CD4-positive, alpha-beta T cell (primary cell): ENCODE results near the gene SSTR4. TPM values are rescaled to one million over a fixed set of nuclear protein-coding genes. Genes with fewer than 3 reads are reported as not detected.
A peak's percentile ranks its signal among the peaks of the same experiment; 100 is the strongest.

Experiments used
- ATAC-seq: fragments of 200-7000 bp; cut with Tn5 transposase; one replicate; pipeline ENCODE4 v1.10.0; 2022; ENCODE audit warnings: mild to moderate bottlenecking; ENCODE audit not compliant: poor library complexity
- CTCF ChIA-PET: fragments of 350-600 bp; sonication (Branson Sonifier 250); formaldehyde crosslinking; loops from one replicate; lab custom pipeline; 2021; ENCODE audit warnings: antibody characterized with exemption, inconsistent platforms; lab: Charles Lee
- POLR2A ChIA-PET: fragments of 350-600 bp; sonication (Branson Sonifier 250); formaldehyde crosslinking; loops from one replicate; lab custom pipeline; 2021; ENCODE audit warnings: antibody characterized with exemption, inconsistent platforms; lab: Charles Lee
- DNase-seq, 14 experiments: peaks; one replicate each; pipeline ENCODE4 v3.0.0-alpha.2; 2013 to 2020; ENCODE audit warnings: mixed read lengths in 2 of 14
- H3K27ac ChIP-seq, 2 donors: one replicate each; pipeline versions ENCODE4 v1.5.1 to v1.7.0; 2013; ENCODE audit warnings: low read length in 2 of 2, low read depth in 1 of 2, mild to moderate bottlenecking in 1 of 2
- H3K27me3 ChIP-seq, 2 experiments: 1 replicate in 1 of 2; 2 replicates in 1 of 2; pipeline versions ENCODE4 v1.6.1 to v1.7.0; 2013; ENCODE audit warnings: low read length in 2 of 2, control low read depth in 1 of 2, mild to moderate bottlenecking in 1 of 2, moderate library complexity in 1 of 2; ENCODE audit not compliant: insufficient read depth in 2 of 2, control insufficient read depth in 1 of 2
- H3K36me3 ChIP-seq: one replicate; pipeline ENCODE4 v1.6.1; 2013; ENCODE audit warnings: low read length, control low read depth; ENCODE audit not compliant: insufficient read depth
- H3K4me1 ChIP-seq: one replicate; pipeline ENCODE4 v1.6.1; 2013; ENCODE audit warnings: low read length, control low read depth; ENCODE audit not compliant: insufficient read depth
- H3K4me3 ChIP-seq: one replicate; pipeline ENCODE4 v1.5.1; 2013; ENCODE audit warnings: mild to moderate bottlenecking, low read length, moderate library complexity
- H3K9me3 ChIP-seq, 2 experiments: 1 replicate in 1 of 2; 2 replicates in 1 of 2; pipeline versions ENCODE4 v1.6.1 to v1.7.0; 2013; ENCODE audit warnings: low read length in 2 of 2, mild to moderate bottlenecking in 2 of 2, control low read depth in 1 of 2, moderate library complexity in 1 of 2; ENCODE audit not compliant: control insufficient read depth in 1 of 2, insufficient read depth in 1 of 2
- H3K27ac Mint-ChIP-seq: one replicate; pipeline ENCODE4 v1.8.0; 2020; ENCODE audit warnings: mixed read lengths
- H3K27me3 Mint-ChIP-seq: one replicate; pipeline ENCODE4 v1.8.0; 2021; ENCODE audit warnings: mixed read lengths
- H3K36me3 Mint-ChIP-seq: one replicate; pipeline ENCODE4 v1.8.0; 2021; ENCODE audit warnings: low read depth, mixed read lengths
- H3K4me1 Mint-ChIP-seq: one replicate; pipeline ENCODE4 v1.8.0; 2021; ENCODE audit warnings: low read depth, mixed read lengths
- H3K4me3 Mint-ChIP-seq: one replicate; pipeline ENCODE4 v1.8.0; 2020; ENCODE audit warnings: mild to moderate bottlenecking, mixed read lengths
- H3K9me3 Mint-ChIP-seq: one replicate; pipeline ENCODE4 v1.8.0; 2020; ENCODE audit warnings: mixed read lengths
- CTCF ChIP-seq: fragments of 200-600 bp; IDR thresholded peaks from one replicate; pipeline ENCODE4 v1.8.0; 2022; ENCODE audit warnings: antibody characterized with exemption, mild to moderate bottlenecking
- intact Hi-C, 2 experiments: fragments of 100-400 bp; cut with DNase I in 1 of 2; cut with micrococcal nuclease in 1 of 2; formaldehyde crosslinking; loops; one replicate each; pipeline versions ENCODE4 v1.15.1 to v1.9.0; 2023 to 2025; cut with DNase I, micrococcal nuclease
- total RNA-seq, 174 experiments: library from RNA in 2 of 174; stranded (reverse) in 2 of 174; gene quantifications; one replicate each; pipeline ENCODE4 v1.2.3 and lab custom pipeline; 2021 to 2026

The SSTR4 gene
- total RNA-seq, 2 experiments from 2014 or later, result not detected

- no peak overlapping the region for H3K27ac Mint-ChIP-seq
- H3K4me3 Mint-ChIP-seq, result no peak overlapping the region
- no peaks in the 10 kb centered on the region for H3K4me1 ChIP-seq
- no peak overlapping the region for H3K4me3 ChIP-seq
- no peak for DNase-seq
- H3K36me3 Mint-ChIP-seq, result no peaks in the 10 kb centered on the region
- no peak overlapping the region for H3K27ac ChIP-seq
- no peak for ATAC-seq
- H3K9me3 ChIP-seq, result peaks cover 0 to 5% of the 10 kb centered on the region in 2 experiments
- CTCF ChIA-PET, result no interaction called here
- no peaks in the 10 kb centered on the region for H3K27me3 ChIP-seq
- H3K27me3 Mint-ChIP-seq, result no peaks in the 10 kb centered on the region
- intact Hi-C loops, result no loop called here
- H3K4me1 Mint-ChIP-seq, result no peaks in the 10 kb centered on the region
- POLR2A ChIA-PET, result no interaction called here
- H3K9me3 Mint-ChIP-seq, result no peaks in the 10 kb centered on the region
- TF ChIP-seq CTCF, result no peak
- no peaks in the 10 kb centered on the region for H3K36me3 ChIP-seq
Measured at GRCh38 chr20:23021541-23021940, 13.6 kb upstream of the SSTR4 start.

- ChIA-PET CTCF (no interaction called here), POLR2A (no interaction called here)
- Mint-ChIP-seq H3K4me3 (no peak overlapping the region), H3K9me3 (no peaks in the 10 kb centered on the region), H3K27me3 (no peaks in the 10 kb centered on the region), H3K36me3 (no peaks in the 10 kb centered on the region), H3K4me1 (no peaks in the 10 kb centered on the region), H3K27ac (no peak overlapping the region)
- Histone ChIP-seq H3K27me3 (no peaks in the 10 kb centered on the region), H3K9me3 (peaks cover 0 to 5% of the 10 kb centered on the region in 2 experiments), H3K27ac (no peak overlapping the region), H3K36me3 (no peaks in the 10 kb centered on the region), H3K4me3 (no peak overlapping the region), H3K4me1 (no peaks in the 10 kb centered on the region)
- TF ChIP-seq CTCF, result no peak
- peak in 2 of 14 experiments; percentile 22 to 49 for DNase-seq
- intact Hi-C loops, result no loop called here
- no peak for ATAC-seq
Measured at GRCh38 chr20:23021951-23022350, 13.2 kb upstream of the SSTR4 start.

DNA sequence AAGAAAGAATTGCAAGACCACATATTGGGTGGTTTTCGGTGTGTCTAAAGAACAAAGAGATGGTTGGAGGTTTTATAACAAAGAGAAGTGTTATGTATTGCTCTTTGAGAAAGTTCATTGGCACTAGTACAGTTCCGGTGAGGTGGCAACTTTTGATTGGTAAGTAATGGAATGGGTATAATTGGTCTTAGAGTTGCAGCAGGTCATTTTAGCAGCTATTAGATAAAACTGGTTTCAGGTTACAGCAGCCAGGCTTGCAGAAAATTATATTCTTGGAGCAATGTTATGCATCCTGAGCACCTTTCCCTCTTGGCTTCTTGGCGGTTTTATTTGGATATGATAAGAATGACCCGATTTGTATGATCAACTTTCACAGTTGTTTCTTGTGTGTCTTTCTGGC, 12.3 kb upstream of the SSTR4 start:
- H3K9me3 Mint-ChIP-seq, result no peaks in the 10 kb centered on the region
- H3K27ac Mint-ChIP-seq, result no peak overlapping the region
- no peaks in the 10 kb centered on the region for H3K36me3 Mint-ChIP-seq
- intact Hi-C loops, result no loop called here
- H3K27ac ChIP-seq, result no peak overlapping the region
- CTCF ChIA-PET, result no interaction called here
- no peak overlapping the region for H3K4me3 Mint-ChIP-seq
- H3K4me3 ChIP-seq, result no peak overlapping the region
- peaks cover 0 to 5% of the 10 kb centered on the region in 2 experiments for H3K9me3 ChIP-seq
- POLR2A ChIA-PET, result no interaction called here
- H3K36me3 ChIP-seq, result no peaks in the 10 kb centered on the region
- no peak for TF ChIP-seq CTCF
- no peaks in the 10 kb centered on the region for H3K4me1 ChIP-seq
- no peaks in the 10 kb centered on the region for H3K27me3 ChIP-seq
- ATAC-seq, result no peak
- H3K4me1 Mint-ChIP-seq, result no peaks in the 10 kb centered on the region
- H3K27me3 Mint-ChIP-seq, result no peaks in the 10 kb centered on the region
- DNase-seq, result no peak
